ENCODE results near the gene ZMYM2.

Gene ZMYM2

DNA sequence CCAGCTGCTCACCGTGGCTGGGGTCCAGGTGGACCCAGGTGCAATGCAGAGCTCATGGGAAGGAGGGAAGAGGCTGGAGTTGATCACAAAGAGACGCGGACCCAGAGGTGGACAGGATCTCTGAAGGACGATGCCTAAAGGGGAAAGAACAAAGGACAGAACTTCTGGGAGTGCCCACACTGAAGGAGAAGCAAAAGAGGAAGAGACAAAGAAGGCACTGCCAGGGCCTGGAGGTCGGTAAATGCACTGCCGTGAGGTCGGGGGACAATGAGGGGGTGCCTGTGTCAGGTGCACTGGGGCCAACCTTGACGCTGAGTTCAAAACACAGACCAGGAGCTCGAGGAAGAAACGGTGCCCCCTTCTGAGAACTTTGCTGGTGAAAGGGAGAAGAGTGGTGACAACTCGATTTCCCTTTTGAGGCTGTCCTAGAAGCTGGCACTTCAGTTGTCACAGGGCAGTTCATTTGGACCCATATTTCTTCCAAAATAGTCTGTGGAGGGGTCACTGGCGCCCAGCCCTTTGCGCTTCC, 146.7 kb downstream of the ZMYM2 start:
- DNase-seq (ENCODE audit: low read depth) = no peak

DNA sequence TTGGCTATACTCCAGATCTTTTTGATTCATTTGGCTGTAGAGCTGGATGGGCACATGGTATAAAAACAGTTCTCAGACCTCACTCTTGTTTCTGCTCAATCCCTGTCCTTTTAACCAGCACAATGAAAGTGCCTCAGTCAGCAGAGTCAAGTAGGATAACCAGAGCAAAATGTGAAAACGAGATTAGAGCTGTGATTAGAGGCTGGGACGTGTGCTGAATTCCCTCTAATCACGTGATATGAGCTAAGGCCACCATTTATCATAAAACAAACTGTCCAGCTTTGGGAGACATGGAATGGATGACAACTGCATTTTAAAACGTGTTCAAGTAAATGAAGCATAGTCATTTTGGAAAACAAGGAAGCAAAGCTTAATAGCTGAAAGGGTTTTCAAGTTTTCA, 148.2 kb downstream of the ZMYM2 start:
- DNase-seq (ENCODE audit: low read depth) = no peak

DNA sequence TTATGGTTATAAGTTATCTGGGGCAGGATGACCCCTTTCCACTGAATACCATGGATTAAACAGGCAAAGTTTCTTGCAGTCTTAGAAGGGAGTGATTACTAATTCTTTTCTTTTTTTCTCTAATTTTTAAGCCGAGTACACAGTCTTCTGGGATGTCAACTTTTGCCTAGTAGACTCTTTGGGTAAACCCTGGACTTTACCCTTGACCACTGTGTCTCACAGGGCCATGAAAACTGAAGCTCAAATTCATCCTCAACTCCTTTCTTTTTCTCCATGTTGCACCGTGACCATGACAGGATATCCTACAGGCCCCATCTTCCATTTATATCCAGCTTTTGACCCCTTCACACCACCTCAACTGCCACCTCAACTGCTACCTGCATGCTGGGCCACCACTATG, 150.5 kb downstream of the ZMYM2 start:
- no peak for DNase-seq (ENCODE audit: low read depth)

DNA sequence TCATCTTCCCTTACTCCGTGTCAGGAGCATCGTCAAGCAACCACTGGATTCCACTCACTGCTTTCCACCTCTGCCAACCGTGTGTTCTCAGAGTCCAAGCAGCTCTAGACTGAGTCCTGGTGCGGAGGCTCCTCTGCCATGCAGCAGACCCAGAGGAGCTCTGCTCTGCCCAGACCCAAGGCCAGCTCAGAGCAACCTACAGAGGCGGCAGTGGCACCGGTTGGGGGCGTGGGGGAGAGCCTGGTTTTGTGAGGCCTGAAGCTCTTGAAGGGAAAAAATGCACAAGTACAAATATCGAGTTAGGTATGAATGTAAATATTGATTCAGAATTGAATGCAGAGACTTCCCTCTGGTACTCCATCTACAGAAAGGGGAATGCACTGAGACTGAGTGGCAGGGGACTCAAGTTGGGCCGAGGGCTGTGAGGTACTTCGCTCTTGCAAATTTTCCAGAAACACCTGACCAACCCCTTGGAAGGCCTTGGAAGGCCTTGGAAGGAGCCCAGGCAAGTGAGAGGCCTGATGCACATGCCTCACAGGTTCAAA, 155.6 kb downstream of the ZMYM2 start:
- DNase-seq (ENCODE audit: low read depth) = no peak

DNA sequence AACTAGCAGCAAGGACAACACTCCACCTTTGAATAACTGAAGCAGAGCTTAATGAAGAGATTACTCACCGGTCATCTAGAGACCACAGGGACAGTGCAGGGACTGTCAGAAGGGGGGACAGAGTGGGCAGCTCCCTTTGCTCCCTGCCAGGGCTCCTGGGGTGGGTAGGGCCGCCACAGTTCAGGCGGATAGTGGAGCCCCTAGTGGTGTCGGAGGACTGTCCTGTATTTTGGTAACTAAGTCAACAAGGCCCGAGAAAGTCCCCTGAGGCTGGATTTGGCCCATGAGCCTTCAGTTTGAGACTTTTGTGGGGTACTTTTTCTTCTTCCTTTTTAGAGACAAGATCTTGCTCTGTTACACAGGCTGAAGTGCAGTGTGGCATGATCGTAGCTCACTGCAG, 157.7 kb downstream of the ZMYM2 start:
- no peak for DNase-seq (ENCODE audit: low read depth)

DNA sequence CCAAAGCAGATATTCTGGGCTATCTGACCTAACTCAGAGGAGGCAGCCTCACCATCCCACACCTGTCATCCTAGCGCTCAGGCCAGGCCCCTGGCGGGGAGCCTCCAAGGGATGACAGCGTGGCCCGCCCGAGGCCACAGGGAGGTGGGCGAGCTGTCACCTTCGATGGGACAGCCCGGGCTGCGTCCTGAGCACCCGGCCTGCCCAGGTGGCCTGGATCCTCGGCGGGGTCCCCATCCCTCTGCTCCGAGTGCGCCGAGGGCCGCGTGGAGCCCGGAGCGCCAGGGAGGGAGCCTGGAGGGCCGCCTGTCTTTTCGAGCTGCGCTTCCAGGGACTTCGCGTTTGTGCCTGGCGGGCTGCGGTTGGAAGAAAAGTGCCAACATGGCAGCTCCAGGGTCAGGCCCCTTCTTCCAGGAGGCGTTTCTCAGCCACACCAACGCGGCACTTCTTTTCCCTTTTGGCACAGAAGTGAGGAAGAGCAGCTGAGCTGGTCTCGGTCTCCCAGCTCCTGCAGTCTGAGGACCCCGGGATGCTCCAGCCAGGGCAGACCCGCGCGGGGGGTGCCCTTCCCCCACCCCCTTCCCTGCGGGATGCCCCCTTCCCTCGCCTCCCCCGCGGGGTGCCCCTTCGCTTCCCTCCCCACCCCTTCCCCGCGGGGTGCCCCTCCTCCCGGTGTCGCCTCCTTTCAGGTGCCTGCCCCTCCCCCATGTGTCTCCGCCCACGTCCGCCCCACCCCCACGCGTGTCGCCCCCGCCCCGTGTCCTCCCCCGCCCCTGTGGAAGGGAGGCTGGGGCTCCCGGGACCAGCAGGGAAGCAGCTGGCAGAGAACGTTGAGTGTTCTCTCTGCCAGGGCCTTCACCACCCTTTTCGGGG, 160.0 kb downstream of the ZMYM2 start:
- DNase-seq (ENCODE audit: low read depth) = peak; percentile 11

DNA sequence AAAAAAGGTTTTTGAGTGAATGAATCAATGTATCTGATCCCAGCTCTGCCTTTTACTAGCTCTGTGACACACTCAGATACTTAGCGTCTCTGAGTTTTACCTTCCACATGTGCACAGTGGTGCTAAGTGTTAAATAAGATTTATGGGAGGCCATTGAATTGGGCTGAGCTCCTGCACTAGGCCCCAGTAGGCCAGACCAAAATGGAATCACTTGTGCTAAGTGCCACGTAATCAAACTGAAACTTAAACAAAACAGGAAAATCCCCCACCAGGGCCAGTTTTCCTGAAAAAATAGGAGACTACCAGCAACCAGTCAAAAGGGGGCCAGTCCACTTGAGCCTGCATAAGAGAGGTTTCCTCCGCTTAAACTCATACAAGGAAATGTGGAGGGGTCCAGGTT, 161.4 kb downstream of the ZMYM2 start:
- DNase-seq (ENCODE audit: low read depth) = no peak

DNA sequence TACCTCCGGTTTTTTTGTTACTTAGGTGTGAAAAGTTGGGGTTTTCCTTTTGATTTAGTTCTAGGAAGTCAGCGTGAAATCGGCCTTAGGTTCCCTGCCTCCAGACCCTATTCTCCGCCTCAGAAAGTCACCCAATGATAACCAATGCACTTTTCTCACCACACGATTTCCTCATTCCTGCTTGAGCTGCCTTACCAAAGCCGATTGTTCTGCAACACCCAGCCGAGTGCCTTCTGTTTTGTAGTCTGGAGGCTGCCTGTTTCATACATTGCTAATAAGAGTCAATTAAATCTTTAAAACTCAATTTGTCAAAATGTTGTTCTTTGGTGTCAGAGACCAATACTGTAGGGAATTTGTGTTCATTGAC, 162.6 kb downstream of the ZMYM2 start:
- DNase-seq (ENCODE audit: low read depth) = no peak

DNA sequence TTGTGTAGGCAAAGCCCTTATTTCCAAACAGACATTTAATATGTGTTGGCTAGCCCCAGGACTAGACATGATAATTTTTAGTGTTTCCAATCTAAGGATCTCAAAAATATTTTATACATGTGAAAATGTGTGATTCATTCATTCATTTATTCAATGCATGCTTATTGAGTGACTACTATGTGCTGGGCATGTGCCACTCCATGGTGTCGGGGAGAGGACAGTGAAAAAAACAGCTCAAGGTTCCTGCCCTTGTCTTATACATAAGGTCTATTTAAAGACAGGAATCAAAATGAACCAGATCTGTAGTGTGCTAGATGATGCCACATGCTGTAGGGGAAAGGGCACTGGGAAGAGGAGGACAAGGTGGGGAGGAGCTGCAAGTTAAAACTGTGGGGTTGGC, 165.8 kb downstream of the ZMYM2 start:
- DNase-seq (ENCODE audit: low read depth) = no peak

DNA sequence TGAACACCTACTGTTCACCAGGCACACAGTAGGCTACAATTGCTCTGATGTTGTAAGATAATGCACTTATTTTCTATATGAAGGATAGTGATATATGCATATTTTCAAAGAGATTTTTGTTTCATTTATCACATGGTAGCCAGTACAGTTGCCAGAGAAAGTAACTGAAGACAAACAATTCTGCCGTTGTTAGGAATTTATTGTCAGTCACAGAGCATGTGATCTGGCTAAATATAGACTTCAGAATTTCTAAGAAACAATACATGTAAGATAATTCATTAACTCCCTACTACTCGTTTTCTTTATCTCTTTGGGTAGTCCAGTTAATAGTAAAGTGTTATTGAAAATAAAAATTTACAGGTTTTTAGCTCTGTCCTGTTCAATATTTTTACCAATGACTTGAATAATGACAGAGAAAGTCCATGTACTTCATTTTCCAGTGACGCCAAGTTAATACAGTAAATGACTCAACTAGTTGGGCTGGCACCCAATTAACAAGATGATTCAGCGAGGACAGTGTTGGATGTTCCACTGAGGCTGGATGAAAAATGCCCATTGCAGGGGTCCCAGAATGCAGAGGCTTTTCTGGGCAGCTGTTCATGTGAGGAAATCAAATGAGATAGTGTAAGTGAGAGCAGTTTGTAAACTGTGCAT, 166.7 kb downstream of the ZMYM2 start:
- DNase-seq (ENCODE audit: low read depth) = peak; percentile 27

DNA sequence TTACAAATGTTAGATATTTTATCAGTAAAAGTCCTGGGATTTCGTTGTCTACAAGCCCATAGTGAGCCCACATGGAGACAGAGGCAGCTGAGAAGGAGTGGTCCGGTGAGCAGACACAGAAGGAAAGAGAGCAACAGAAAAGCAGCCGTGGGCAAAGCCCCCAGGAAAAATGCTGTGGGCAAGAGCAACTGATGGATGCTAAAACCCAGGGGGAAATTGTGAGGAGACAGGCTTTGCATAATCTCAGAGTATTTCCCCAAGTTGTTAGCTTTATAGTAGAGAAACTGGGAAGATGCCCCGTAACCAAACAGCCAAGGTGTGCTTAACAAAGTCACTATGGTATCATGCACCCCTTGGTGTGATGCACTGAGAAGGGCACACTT, 167.2 kb downstream of the ZMYM2 start:
- no peak for DNase-seq (ENCODE audit: low read depth)

DNA sequence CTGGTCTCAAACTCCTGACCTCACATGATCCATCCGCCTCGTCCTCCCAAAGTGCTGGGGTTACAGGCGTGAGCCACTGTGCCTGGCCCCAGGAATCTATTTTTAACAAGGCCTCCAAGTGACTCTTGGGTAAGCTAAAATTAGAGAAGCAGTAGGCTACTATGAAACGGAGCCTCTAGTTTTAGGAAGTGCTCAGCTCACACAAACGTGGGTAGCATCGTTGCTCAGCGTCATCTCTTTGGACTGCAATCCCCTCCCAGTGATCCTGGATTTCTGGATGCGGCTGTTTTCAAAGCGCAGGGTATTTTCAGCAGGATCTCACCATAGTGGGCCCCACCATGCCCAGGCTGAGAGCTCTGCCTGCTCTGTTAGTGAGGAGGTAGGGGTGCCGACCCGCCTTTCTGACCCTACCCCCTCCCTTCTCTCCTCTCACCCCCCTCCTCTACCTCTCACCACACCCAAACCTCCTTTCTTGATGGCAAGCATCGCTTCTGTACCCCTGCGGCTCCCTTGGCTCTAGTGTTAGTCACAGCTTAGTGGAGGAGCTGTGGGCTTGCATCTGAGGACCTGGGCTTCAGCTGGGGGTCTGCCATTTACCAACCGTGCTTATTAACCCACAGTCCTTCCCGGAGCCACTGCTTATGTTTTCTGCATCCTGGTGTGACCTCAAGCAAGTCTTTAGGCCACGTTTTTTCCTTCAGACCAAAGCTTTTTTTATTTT, 168.2 kb downstream of the ZMYM2 start:
- no peak for DNase-seq (ENCODE audit: low read depth)

DNA sequence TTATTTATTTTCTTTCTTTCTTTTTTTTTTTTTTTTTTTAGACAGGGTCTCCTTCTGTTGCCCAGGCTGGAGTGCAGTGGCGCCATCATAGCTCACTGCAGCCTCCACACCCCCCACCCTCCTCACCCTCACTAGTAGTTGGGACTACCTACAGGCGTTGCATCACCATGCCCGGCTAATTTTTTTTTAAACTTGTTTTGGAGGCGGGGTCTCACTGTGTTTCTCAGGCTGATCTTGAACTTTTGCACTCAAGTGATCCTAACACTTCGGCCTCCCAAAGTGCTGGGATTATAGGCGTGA, 168.7 kb downstream of the ZMYM2 start:
- no peak for DNase-seq (ENCODE audit: low read depth)

DNA sequence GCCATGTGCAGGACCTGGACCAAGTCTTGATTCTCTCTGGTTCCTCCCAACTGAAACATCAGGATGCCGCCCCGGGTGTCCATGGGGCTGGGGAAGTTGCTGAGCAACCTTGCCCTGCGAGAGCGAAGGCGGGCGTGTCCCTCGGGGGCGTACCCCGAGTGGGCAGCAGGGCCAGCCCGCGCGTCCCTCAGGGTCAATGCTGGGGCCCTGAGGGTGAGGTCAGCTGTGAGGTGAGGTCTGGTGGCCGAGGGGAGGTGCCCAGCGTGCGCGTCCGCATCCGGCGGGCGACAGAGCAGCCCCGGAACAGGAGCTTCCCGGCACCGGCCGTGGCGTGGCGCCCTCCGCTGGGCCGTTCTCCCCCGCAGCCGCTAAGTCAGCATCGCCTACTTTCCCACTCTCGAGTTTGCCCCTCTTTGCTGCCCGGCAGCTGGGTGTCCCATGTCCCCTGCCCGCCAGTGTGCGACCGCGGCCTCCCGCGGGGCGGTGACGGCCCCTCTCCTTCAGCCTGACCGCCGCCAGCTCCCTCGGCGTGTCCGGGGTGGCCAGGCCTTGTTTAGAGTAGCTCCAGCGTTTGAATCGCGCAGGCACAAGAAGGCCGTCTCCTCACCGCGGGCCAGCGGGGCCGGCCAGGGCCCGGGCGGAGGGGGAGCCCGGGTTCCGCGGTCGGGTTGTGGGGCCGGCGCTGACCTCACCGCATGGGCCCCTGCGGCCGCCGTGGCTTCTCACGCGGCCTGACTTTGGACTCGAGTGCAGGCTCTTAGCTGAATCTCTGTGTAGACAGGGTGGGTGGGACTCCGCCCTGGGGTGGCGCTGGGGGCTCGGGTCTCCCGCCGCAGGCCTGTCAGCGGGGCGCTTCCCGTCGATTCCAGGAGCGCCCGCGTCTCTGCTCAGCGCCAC, 169.3 kb downstream of the ZMYM2 start:
- DNase-seq (ENCODE audit: low read depth) = peak; percentile 10

DNA sequence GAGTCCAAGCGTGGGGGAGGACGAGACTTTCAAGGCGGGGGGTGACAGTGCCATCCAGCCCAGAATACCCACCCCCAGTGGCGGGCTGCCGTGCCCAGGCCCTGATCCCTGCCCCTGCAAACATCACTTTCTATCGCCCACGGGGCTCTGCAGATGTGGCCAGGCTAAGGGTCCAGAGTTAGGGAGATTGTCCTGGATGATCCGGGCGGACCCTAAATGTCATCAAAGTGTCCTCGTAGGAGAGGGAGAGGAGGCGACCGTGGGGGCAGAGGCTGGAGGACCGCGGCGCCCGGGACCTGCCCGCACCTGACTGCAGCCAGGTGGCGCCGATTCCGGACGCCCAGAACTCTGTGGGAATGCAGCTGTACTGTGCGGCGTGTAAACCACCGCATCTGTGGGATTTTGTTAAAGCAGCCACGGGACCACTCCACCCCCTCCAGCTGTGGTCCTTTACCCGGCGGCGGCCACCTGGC, 170.0 kb downstream of the ZMYM2 start:
- DNase-seq (ENCODE audit: low read depth) = no peak

DNA sequence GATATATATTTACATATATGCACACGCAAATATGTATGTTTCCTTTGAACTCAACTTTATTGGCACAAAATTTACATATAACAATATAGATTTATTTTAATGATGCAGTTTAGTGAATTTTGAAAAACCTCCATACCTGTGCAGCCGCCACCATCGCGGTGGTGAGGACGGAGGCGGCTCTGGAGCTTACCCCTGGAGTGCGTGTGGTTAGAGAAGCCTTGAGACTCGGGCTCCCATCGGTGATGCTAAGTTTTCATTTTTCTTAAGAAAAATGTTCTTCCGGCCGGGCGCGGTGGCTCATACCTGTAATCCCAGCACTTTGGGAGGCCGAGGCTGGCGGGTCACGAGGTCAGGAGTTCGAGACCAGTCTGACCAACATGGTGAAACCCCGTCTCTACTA, 170.5 kb downstream of the ZMYM2 start:
- DNase-seq (ENCODE audit: low read depth) = no peak

DNA sequence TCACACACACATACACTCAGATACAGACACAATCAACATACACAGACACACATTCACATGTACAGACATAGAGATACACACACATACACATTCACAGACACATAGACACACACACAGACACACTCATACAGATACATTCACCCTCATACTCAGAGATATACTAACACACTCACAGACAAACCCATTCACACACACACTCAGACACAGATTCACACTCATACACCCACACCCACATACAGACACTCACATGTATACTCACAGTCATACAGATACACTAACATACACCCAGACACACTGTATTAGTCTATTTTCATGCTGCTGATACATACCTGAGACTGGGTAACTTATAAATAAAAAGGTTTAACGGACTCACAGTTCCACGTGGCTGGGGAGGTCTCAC, 171.5 kb downstream of the ZMYM2 start:
- DNase-seq (ENCODE audit: low read depth) = no peak

DNA sequence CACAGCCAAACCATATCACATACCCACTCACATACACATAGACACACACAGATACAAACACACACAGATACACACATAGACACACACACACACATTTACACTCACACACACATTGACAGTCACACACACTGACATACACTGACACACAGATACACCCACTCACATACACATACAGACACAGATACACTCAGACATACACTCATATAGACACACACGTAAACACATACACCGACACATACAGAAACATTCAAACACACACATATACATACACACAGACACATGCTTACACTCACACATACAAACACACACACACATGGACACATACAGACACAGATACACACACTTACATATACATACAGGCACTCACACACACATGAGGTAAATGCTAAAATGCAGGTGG, 172.1 kb downstream of the ZMYM2 start:
- DNase-seq (ENCODE audit: low read depth) = no peak

DNA sequence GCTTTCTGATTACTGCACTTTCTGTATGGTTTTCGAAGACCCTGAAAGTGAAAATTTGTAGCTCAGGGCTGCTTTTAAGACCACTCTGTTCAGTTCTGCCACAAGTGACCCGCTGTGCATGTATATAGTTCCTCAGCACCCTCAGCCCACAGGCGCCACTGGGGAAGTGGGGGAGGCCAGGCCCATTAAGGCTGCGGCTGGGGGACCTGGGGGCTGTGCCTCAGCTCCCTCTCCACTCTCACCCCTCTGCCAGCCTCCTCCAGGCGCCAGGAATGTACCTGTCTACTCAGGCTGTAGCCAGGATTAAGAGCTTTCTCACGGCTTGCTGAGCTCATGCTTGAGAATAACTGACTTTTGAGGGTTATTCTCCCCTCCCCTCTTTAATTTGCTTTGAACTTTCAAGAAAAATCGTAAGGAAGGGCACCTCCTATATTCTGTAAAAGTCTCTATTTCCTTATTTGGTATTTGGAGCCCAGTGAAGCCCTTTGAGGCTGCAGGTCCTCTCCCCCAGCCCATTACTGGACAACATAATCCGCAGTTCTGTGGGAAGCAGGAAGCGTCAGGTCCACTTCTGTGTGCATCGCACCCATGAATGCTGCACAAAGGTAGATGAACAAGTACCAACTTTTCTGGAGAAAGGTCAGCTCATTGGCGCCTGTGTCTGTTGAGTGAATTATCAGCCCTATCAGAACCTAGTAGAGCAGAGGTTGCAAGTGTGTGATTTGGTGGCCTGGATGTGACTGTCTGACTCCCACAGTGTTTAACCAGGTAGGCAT, 172.7 kb downstream of the ZMYM2 start:
- no peak for DNase-seq (ENCODE audit: low read depth)

DNA sequence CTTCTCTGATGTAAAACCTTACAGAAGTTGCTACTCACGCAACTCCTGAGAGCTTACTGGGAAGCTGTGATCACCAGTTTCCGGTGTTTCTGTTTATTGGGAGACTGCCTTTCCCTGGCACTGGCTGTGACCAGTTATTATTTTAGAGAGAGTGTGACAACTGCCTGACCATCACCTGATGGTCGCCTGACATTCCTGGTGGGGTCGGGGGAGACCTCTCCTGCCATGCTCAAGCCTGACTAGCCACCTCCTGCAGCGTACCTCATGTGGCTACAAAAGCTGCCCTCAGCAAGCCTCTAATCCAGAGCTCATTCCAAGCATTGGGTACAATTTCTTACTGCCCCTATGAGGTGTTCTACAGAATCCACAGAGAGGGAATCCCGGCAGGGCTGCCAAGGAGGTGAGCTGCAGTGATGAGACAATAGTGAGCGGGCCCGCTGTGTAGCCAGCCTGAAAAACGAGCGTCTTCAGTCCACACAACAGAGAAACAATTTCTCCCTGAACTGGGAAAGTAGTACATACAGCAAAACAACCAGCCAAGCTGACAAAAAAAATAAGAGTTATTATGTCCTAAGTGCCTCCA, 173.6 kb downstream of the ZMYM2 start:
- no peak for DNase-seq (ENCODE audit: low read depth)

DNA sequence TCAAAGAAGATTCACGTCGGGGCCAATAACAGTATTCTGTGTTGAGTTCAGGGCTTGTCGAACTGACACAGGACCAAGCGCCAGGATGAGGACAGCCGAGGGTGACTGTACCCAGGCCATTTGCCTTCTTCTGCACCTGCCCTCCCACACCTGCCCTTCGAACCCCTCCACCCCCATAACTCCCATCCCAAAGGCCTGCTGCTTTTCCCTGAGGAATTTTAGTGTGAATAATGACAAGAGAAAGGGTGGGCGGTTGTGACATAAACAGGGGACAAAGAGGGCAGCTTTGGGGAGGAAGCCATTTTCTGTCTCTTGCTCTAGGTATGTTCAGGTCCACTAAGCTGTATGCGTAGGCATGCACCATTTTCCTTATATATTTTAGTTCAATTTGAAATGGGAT, 176.2 kb downstream of the ZMYM2 start:
- DNase-seq (ENCODE audit: low read depth) = no peak

Data from GM04503 (cell line).